Smooth muscle cell (in vitro differentiated cells): ENCODE results near the gene GAS2L2. TPM values are rescaled to one million over a fixed set of nuclear protein-coding genes. Genes with fewer than 3 reads are reported as not detected.

Experiments
- DNase-seq: peaks from one replicate; lab custom pipeline; 2025; ENCODE audit not compliant: unreplicated experiment; lab: John Stamatoyannopoulos, UW
- H2AFZ ChIP-seq: fragments of 200-600 bp; sonication (generic); 2 replicates; pipeline ENCODE4 v1.6.0; 2016; ENCODE audit warnings: antibody characterized with exemption, low read depth, mild to moderate bottlenecking
- H3F3A ChIP-seq: fragments of 200-600 bp; sonication (generic); 2 replicates; pipeline ENCODE4 v1.6.0; 2017; ENCODE audit warnings: antibody characterized with exemption, low read depth
- H3K27ac ChIP-seq: fragments of 200-600 bp; sonication (generic); 2 replicates; pipeline ENCODE4 v1.5.1; 2016; ENCODE audit warnings: low read depth, mild to moderate bottlenecking
- H3K27me3 ChIP-seq: fragments of 200-600 bp; sonication (generic); 2 replicates; pipeline ENCODE4 v1.6.1; 2016; ENCODE audit warnings: low read depth, mild to moderate bottlenecking
- H3K36me3 ChIP-seq: fragments of 200-600 bp; sonication (generic); 2 replicates; pipeline ENCODE4 v1.5.1; 2016; ENCODE audit warnings: low read depth
- H3K4me1 ChIP-seq: fragments of 200-600 bp; sonication (generic); 2 replicates; pipeline ENCODE4 v1.5.1; 2016; ENCODE audit warnings: low read depth
- H3K4me2 ChIP-seq: fragments of 200-600 bp; sonication (generic); 2 replicates; pipeline ENCODE4 v1.6.0; 2016; ENCODE audit warnings: mild to moderate bottlenecking
- H3K4me3 ChIP-seq: fragments of 200-600 bp; sonication (generic); 2 replicates; pipeline ENCODE4 v1.5.1; 2016; ENCODE audit warnings: mild to moderate bottlenecking
- H3K79me2 ChIP-seq: fragments of 200-600 bp; sonication (generic); 2 replicates; pipeline ENCODE4 v1.6.0; 2016; ENCODE audit warnings: low read depth, mild to moderate bottlenecking
- H3K9ac ChIP-seq: fragments of 200-600 bp; sonication (generic); 2 replicates; pipeline ENCODE4 v1.6.0; 2016; ENCODE audit warnings: low read depth
- H3K9me3 ChIP-seq: fragments of 200-600 bp; sonication (generic); replicated peaks from 2 replicates; pipeline ENCODE4 v1.5.1; 2016; ENCODE audit warnings: low read depth
- H4K20me1 ChIP-seq: fragments of 200-600 bp; sonication (generic); 2 replicates; pipeline ENCODE4 v1.6.0; 2016; ENCODE audit warnings: low read depth
- WGBS: methylation state at CpG from one replicate; pipeline ENCODE4 v1.1.7; 2016; ENCODE audit warnings: low lambda C conversion rate; 5-methylcytosine and 5-hydroxymethylcytosine counted together
- polyA plus RNA-seq: library from polyadenylated mRNA; unstranded; fragments of >200 nt; fragmentation: Nextera tagmentation; extraction: Ambion mirVana; gene quantifications from 2 replicates; pipeline ENCODE4 v1.2.1, GENCODE V29; 2016
- total RNA-seq: library from RNA; depleted of rRNA; stranded (reverse); fragments of >200 nt; gene quantifications from 2 replicates; pipeline ENCODE4 v1.2.3, GENCODE V29; 2014
- TF ChIP-seq, protein P1 (sequence below): fragments of 200-600 bp; sonication (generic); IDR thresholded peaks from 2 replicates; pipeline ENCODE4 v1.5.1; 2017; ENCODE audit warnings: borderline replicate concordance, mild to moderate bottlenecking, antibody characterized with exemption; ENCODE audit not compliant: insufficient read depth, poor library complexity, severe bottlenecking

The GAS2L2 gene
- total and polyA plus RNA-seq, 2 experiments from 2014 or later: not detected

DNA sequence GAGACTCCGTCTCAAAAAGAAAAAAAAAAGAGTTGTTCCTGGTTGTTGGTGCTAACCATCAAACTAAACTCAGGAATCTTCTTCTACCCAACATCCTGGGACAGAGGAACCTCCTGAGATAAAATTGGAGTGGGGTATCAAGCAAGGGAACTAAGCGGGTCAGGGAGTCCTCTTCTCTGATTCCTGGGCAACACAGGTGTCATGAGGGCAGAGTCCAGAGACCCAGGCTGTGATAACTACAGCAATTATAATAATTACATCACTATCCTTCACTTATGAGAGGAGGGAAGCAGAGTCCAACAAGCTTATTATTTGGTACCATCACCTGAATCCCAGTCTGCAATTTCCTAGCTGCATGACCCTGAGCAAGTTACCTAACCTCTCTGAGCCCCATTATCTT is 15.8 kb upstream of the GAS2L2 start:
- Histone ChIP-seq H3K9me3 (no peaks in the 10 kb centered on the region), H3K4me2 (no peak overlapping the region), H3K27ac (no peak overlapping the region), H3K4me1 (peaks cover 11% of the 10 kb centered on the region), H3K79me2 (no peaks in the 10 kb centered on the region), H3F3A (peaks cover 9% of the 10 kb centered on the region), H3K36me3 (no peaks in the 10 kb centered on the region), H2AFZ (no peak overlapping the region), H4K20me1 (no peaks in the 10 kb centered on the region), H3K9ac (no peak overlapping the region), H3K27me3 (no peaks in the 10 kb centered on the region), H3K4me3 (no peak overlapping the region)
- TF ChIP-seq, protein P1, sequence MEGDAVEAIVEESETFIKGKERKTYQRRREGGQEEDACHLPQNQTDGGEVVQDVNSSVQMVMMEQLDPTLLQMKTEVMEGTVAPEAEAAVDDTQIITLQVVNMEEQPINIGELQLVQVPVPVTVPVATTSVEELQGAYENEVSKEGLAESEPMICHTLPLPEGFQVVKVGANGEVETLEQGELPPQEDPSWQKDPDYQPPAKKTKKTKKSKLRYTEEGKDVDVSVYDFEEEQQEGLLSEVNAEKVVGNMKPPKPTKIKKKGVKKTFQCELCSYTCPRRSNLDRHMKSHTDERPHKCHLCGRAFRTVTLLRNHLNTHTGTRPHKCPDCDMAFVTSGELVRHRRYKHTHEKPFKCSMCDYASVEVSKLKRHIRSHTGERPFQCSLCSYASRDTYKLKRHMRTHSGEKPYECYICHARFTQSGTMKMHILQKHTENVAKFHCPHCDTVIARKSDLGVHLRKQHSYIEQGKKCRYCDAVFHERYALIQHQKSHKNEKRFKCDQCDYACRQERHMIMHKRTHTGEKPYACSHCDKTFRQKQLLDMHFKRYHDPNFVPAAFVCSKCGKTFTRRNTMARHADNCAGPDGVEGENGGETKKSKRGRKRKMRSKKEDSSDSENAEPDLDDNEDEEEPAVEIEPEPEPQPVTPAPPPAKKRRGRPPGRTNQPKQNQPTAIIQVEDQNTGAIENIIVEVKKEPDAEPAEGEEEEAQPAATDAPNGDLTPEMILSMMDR: no peak
- WGBS: 95% methylated on average over 2 of the region's 2 CpGs
- no peak for DNase-seq

DNA sequence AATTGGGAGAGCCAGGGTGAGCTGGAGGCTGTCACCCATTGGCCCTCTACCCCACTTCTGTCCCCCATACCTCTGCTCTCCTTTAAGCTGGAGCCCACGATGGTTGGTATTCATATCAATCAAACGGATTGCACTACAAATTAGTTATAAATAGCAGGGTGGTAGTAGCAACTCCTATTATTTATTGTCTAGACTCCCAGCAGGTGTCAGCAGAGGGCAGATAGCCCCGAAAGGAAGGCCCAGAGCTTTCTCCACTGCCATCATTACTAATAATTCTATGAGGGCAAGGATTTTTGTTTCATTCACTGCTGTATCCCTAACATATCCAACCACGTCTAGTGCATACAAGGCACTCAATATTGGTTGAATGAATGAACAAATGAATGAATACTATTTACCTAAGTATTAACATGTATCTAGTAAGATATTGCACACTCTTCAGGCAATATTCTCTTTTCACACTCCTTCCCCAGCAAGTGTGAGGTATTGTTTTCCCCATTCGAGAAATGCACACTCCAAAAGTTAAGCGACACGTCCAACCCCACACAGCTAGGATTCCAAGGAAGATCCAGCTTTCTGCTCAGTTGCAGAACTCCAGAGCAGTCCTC is 14.0 kb upstream of the GAS2L2 start:
- Histone ChIP-seq H3K79me2 (no peaks in the 10 kb centered on the region), H3F3A (peaks cover 8% of the 10 kb centered on the region), H3K27me3 (no peaks in the 10 kb centered on the region), H3K9me3 (no peaks in the 10 kb centered on the region), H3K4me2 (no peak overlapping the region), H3K36me3 (no peaks in the 10 kb centered on the region), H3K4me3 (no peak overlapping the region), H3K4me1 (peaks cover 5% of the 10 kb centered on the region), H3K27ac (no peak overlapping the region), H2AFZ (no peak overlapping the region), H4K20me1 (no peaks in the 10 kb centered on the region), H3K9ac (no peak overlapping the region)
- WGBS: 62% methylated on average over 7 of the region's 7 CpGs
- TF ChIP-seq, protein P1: peak; percentile 55
- no peak for DNase-seq

DNA sequence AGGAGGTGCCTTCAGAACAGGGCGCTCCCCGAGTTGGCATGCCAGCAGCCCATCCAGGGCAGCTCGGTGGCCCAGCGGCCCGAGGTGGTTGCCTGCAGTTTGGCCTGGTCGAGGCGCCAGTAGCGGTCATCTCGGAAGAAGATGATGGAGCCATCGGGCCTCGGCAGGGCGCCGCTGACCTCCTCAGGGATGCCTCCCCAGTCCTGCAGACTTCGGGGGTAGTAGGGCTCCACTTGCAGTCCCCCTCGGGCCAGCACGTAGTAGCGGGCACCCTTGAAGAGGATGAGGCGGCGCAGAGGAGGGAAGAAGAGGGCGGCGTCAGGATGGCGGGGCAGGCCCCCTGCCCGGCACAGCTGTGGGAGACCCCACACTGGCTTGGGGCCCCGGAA is 13.4 kb upstream of the GAS2L2 start:
- H3K36me3 ChIP-seq: no peaks in the 10 kb centered on the region
- no peaks in the 10 kb centered on the region for H3K9me3 ChIP-seq
- no peaks in the 10 kb centered on the region for H3K79me2 ChIP-seq
- no peak overlapping the region for H3K4me3 ChIP-seq
- no peaks in the 10 kb centered on the region for H3K27me3 ChIP-seq
- H2AFZ ChIP-seq: no peak overlapping the region
- no peaks in the 10 kb centered on the region for H4K20me1 ChIP-seq
- WGBS: 97% methylated on average over 24 of the region's 24 CpGs
- no peak overlapping the region for H3K9ac ChIP-seq
- no peak for DNase-seq
- TF ChIP-seq, protein P1: no peak
- H3K4me2 ChIP-seq: no peak overlapping the region
- H3K4me1 ChIP-seq: peaks cover 5% of the 10 kb centered on the region
- peaks cover 8% of the 10 kb centered on the region for H3F3A ChIP-seq
- H3K27ac ChIP-seq: no peak overlapping the region
